C4-2B (cell line): ENCODE results near the gene FAM163B.

Source experiments
- H3K27ac ChIP-seq: fragments of 450-650 bp; 2 replicates; pipeline ENCODE4 v1.5.1; 2017
- ZFX ChIP-seq: fragments of 450-650 bp; IDR thresholded peaks from 2 replicates; pipeline ENCODE4 v1.6.1; 2017
- TF ChIP-seq, protein P1 (sequence below): fragments of 450-650 bp; conservative IDR thresholded peaks from 2 replicates; pipeline ENCODE4 v1.5.1; 2017; ENCODE audit warnings: mild to moderate bottlenecking

The FAM163B gene

DNA sequence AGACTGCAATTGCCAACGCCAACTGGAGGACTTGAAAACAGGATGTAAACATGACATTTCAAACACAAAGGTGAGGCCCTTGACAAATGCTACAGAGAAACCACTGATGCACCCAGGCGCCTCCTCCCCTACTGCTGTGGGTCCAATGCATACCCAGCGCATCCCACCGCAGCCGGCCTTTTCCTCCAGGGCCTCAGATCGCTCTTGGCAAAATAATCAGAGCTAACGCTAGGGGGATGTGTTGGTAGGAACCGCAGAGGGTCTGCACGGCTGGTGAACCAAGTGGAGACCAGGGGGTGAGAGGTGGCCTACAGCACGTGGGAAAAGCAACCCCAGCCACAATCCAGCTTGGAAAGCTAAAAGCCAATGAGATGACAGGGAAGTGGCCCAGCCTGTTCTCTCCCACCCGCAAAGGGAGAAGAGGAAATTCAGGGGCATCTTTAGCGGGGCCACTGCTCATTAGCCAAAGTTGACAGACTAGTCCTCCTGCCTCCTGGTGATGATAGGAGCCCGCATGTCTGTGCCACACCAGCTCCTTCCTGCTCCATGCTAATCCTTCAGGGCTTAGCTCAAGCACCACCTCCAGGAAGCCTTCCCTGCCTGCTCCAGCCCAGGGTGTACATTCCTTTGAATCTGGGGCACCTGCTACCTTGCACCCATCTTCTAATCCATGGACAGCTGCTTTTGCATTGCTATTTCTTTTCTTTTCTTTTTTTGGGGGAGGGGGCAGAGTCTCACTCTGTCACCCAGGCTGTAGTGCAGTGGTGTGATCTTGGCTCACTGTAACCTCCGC lies 5.9 kb downstream of the FAM163B start:
- TF ChIP-seq ZFX, result no peak
- TF ChIP-seq, protein P1, sequence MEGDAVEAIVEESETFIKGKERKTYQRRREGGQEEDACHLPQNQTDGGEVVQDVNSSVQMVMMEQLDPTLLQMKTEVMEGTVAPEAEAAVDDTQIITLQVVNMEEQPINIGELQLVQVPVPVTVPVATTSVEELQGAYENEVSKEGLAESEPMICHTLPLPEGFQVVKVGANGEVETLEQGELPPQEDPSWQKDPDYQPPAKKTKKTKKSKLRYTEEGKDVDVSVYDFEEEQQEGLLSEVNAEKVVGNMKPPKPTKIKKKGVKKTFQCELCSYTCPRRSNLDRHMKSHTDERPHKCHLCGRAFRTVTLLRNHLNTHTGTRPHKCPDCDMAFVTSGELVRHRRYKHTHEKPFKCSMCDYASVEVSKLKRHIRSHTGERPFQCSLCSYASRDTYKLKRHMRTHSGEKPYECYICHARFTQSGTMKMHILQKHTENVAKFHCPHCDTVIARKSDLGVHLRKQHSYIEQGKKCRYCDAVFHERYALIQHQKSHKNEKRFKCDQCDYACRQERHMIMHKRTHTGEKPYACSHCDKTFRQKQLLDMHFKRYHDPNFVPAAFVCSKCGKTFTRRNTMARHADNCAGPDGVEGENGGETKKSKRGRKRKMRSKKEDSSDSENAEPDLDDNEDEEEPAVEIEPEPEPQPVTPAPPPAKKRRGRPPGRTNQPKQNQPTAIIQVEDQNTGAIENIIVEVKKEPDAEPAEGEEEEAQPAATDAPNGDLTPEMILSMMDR, result no peak; the same call in 1 of the 2 replicates
- H3K27ac ChIP-seq, result no peak overlapping the region

GRCh38 chr9:133602277-133602676 lies 6.9 kb downstream of the FAM163B start:
- no peak overlapping the region for H3K27ac ChIP-seq
- TF ChIP-seq, protein P1, result no peak
- no peak for TF ChIP-seq ZFX

- no peak overlapping the region for H3K27ac ChIP-seq
- TF ChIP-seq, protein P1, result no peak
Measured at GRCh38 chr9:133601746-133602145, 7.4 kb downstream of the FAM163B start.

DNA sequence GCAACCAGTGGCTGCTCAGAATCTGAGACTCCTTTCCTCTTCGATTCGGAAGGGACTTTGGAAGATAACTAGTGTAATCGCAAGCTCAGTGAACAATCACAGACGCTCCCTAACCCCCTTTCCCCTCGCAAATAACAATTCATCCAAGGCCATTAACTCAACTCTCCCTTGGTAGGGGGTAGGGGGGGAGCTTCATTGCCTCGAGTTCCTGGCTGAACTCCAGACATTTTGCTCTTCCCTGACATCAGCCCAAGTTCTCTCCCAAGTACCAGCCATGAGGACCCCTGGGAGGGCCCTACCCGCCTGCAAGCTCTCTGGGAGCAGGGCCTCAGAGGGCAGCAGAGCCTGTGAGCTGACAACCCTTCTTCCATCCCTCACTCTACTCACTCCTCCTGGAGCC lies 8.4 kb downstream of the FAM163B start:
- TF ChIP-seq, protein P1, result no peak
- no peak for TF ChIP-seq ZFX
- no peak overlapping the region for H3K27ac ChIP-seq

DNA sequence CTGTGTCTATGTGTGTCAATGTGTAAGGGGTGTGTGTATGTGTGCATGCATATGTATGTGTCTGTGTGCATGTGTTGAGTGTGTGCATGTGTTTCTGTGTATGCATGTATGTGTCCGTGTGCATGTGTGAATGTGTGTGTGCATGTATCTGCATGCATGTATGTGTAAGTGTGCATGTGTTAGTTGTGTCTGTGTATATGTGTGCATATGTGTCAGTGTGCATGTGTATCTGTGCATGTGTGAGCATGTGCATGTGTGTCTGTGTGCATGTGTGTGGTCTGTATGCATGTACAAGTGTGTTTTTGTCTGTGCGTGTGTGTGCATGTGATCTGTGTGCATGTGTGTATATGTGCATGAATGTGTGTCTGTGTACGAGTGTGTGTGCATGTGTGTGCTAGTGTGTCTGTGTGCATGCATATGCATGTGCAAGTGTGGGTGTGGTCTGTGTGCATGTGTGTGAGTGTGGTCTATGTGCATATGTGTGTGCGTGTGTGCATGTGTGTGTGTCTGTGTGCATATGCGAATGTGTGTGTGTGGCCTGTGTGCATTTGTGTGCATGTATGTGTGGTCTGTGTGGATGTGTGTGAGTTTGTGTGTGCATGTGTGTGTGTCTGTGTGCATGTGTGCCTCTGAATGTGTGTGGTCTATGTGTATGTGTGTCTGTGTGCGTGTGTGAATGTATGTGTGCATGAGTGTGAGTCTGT lies 9.6 kb downstream of the FAM163B start:
- TF ChIP-seq, protein P1, result no peak
- no peak for TF ChIP-seq ZFX
- H3K27ac ChIP-seq, result no peak overlapping the region

GRCh38 chr9:133598978-133599377 lies 10.2 kb downstream of the FAM163B start:
- TF ChIP-seq, protein P1, result no peak
- TF ChIP-seq ZFX, result no peak
- H3K27ac ChIP-seq, result no peak overlapping the region

GRCh38 chr9:133597316-133597957 lies 11.8 kb downstream of the FAM163B start:
- H3K27ac ChIP-seq, result no peak overlapping the region

More at GRCh38 chr9:133597316-133597957, 11.8 kb downstream of the FAM163B start:
- TF ChIP-seq, protein P1, result no peak
- no peak for TF ChIP-seq ZFX
